Cerebellar cortex (tissue), 1 donor: ENCODE results near the gene LRRC4C.

Experiments used
- DNase-seq: peaks from one replicate; pipeline ENCODE4 v3.0.0-alpha.2; 2015; ENCODE audit warnings: low spot score

The LRRC4C gene

DNA sequence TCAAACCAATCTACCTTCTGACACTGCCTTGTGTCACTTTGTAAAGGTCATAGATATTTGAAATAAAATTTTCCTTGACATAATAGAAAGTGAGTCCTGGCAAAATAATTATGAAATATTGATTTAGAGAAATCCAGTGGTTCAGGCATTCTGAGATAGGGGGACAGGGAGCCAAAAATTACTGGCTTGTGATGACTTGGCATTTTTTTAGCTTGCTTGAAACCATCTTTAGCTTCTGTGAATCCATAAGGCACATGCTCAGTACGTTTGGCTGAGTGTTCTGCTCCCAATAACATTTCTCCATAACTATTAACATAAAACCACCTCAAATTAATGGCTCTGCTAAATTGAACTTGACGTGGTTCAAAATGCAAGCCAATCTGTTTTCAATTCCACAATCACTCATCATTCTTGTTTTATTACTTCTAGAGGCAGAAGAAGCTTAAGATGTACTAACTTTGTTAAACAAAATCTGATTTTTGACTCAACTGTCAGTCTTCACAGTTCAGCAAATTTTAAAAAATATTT is 209.0 kb downstream of the LRRC4C start:
- DNase-seq, result no peak

DNA sequence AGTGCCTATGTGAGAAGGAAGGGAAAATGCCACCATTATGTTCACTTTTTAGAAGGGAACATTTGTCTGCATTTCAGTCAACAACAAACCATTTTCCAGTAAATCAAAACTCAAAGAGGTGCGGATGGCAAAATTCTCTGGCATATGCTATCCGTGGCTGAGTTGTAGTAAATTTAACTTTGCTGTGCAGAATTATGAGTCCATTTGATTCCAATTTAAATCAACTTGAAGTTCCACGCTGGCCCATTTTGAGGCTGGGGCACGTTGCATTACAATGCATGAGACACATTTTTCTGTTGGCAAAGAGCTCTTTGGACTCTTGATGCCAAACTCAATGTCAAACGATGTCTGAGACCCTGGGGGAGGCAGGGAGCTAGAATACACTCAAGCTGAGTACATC is 211.8 kb downstream of the LRRC4C start:
- DNase-seq, result no peak

DNA sequence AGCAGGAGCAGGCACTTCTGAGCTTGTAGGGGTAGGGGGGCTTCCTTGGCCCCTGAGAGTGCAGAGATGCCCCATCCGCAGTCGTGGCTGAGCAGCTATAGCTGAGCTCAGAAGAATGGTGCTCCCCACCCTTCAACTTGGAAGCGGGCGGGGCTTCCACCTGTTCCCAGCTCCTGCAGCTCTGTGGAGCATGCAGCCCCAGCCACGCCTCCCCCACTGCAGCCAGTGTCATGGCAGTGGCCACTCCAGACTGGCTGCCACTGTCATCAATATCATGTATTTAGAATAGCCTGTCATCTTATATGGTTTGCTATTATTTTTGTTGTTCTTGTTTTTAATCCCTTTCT is 213.1 kb downstream of the LRRC4C start:
- no peak for DNase-seq

DNA sequence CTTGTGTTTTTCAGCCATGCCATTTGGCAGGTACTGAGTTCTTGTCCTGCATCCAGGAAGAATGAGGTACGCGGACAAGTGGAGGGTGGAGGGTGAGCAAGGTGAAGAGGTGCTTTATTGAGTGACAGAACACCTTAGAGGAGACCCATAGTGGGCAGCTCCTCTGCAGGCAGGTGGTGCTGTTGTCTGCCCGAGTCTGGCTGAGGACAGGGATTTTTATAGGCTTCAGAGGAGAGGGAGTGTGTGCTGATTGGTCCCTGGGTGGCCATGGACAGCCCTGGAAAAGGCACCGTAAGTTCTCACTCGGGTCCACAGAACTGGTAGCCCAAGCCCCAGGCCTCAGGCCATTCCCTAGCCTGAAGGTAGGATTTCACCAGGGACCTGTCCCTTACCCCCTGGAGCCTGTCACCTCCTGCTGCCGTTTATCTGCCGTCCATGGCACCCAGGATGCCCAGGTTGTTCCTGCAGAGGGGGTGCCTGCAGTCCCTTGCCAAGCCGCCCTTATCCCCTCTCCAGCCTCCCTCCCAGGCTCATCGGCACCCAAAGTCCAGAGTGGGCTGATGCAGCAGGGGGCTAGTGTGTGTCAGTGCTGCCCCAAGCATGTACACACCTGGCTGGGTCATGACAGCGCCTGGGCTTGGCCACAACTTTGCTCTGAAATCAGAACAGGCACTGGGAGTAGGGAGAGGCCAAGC is 213.6 kb downstream of the LRRC4C start:
- no peak for DNase-seq

DNA sequence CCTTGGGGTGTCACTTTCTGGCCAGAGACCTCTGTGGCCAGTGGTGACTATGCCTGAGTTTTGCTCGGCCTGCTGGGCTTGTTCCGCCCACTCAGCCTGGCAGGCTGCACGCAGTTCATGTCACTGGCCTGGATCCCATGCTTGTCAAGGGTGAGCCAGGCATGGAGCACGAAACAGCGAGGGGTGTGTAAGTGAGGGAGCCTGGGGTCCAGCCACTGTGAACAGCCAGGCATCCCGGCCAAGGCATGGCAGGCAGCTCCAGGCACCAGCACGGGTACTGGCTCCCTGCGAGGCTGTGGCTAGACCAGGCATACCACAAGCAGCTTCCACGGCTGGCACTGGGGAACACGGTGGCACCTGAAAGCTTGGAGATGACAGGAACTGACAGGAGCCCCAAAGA is 214.3 kb downstream of the LRRC4C start:
- peak; percentile 31 for DNase-seq

DNA sequence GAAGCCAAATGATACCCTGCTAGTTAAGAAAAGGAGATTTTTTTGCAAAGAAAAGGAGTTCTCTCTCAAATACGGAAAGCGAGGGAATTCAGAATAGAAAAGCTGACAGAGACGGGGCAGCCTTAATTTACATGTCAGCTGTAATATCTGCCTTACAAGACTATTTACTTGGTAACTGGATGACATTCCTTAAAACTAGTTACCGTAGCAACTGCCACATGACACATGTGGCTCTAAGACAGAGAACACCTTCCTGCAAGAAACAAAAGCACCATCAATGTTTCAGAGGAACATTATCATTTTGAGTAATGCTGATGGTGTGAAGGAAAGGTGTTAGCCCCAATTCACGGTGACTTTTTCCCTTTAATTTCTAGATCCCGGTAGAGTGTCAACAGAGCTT is 222.1 kb downstream of the LRRC4C start:
- no peak for DNase-seq

DNA sequence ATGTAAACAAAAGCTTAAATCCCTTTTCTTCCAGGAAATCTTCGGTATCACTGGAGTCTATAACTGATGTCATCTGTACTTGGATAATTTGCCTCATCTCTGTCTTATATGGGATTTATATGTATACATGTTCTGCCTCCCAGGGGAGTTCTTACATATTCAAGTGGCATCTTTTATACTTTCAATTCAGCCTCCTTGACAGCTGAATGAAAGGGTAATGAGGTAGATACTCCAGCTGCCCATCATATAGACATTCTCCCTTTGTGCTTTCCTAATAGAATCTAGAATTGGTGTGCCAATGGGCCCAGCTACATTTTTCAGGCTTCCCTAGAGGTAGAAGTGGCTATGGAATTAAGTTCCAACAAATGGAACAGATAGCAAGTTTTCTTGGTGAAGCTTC is 223.8 kb downstream of the LRRC4C start:
- DNase-seq, result no peak

DNA sequence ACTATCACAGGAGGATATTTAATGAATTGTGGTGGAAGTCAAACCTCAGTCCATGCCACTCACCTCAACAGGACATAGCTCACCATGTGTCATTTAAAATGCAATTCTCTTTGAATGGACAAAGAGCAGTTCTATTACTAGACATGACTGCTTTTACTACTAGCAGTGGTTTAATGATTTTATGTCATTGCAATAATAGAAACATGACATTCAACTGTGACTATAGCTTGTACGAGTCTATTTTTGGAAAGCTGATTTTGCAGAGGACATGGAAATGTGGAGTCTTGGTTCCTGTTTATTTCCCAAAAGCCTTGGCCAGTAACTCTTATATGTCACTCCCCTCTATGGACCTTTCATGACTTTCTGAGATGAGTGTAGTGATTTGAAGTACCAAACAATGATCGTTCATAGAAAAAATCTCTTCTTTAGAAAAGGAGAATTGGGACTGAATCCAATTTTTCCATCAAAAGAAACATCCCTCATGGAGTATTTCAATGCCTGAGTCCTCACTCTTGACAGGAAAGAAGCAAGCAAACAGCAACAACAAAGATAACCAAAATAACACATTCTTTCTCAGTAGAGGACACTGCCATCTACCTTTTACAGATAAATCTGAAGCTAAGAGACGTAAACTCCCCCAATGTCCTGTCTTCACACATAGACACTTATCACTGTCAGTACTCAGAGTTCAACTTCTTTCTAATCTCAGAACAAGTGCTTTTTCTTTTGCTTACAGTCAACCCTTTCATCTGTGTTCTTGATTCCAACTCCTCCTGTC is 233.4 kb downstream of the LRRC4C start:
- DNase-seq, result no peak

DNA sequence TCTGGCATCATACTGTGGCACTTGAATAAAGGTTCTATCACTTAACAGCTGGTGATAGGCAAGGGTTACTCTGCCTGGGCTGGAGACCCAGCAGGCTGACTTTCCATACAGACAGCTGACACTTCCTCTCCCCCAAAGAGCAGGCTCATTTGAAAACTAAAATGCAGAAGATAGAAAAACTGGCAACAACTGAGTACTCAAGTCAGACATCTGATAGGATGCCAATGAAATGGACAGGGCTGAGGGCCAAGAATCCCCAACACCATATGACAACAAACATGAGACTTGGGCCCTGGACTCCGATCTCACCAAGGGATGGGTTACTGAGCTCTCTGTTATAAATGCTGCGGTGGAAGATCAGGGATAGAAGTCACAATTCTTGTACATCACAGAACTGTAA is 237.2 kb downstream of the LRRC4C start:
- peak; percentile 33 for DNase-seq

DNA sequence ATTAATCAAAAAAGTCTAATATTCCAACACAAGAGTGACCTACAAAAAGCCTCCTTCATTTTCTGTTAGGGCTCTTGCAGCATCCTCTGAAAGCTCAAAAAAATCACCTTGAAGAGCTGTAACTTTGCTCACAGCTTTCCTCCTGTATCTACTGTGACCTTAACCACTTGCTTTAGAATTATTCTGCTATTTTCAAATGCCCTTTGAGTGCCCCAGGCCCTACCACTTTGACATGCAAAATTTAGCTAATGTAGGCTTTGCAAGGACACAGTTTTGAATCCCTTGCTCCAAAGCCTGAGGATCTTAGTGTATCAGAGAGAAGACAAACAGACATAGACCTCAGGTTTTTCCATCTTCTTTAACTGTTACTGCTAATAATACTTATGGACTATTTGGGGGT is 253.1 kb downstream of the LRRC4C start:
- DNase-seq, result no peak

DNA sequence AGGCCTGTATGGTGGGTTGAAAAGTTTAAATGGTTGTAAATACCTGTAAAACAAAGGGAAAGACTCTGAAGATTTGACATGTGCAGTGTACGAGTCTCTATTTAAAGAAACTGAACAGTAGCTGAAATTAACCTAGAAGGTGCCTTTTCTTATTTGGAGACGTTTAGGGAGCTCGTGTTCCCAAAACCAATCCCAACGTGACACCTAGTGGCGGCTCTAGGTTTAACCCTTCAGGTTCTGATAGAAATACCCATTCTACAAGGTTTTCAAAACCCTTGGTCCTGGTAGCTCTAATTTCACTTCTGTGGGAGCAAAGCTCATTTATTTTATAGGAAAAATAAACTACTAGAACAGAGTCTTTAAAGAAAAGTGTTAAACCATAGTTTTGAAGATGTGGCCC is 258.3 kb downstream of the LRRC4C start:
- DNase-seq, result peak; percentile 55

DNA sequence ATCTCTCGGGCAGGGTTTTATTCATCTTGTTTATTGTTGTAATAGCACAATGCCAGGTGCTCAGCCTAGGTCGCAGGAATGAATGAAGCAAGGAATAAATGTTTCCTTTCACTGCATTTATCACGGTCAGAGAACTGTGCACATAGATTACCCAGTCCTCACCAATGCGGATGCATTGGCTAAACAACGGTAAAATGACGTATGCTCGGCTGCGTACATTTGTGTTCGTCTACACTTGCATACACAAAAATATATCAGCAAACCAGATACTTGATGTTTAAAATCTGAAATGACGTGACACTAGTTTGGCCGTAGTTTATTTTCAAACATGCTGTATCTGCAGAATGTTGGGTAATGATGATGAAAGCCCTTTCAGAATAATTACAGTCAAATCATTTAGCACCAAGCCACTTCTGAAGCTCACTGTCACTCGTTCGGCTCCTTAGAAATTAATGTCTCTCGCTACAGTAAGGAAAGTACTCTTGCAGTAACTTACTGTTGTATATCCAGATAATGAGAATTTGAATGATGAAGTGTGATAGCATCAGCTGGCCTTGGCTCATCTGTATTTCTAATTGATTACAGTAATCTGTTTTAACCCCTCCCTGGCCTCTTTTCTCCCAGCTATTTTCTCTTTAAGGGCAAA is 268.9 kb downstream of the LRRC4C start:
- DNase-seq, result no peak

DNA sequence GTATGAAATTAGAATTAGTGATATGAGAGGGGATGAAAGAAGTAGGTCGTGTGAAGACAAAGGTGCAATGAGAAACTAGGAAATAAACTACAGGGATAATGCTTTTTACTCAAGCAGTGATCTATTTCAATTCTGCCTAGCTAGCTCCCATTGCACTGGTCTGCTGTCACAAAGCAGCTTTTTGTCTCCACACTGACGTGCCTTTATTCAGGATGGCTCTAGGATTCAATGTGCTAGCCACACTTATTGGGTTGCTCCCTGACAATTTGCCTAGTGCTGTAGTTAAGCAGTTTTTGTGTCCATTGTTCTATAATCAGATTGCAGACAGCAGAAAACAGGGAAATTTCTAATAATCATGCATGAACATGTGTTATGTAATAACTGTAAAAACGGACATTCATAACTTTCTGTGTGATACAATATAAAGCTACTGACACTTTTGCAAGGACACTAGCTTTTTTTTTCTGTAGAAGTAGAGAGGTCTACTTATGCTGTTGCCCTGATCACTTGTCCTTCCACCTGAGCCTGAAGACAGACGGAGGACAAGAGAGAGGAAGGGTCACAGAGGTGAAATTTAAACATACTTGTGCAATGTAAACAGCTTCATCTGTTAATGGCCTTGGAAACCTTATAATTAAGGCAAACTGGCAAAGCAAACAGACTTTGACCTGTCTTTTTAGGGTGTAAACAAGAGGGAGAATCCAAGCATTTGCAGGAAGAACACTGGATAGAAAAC is 269.6 kb downstream of the LRRC4C start:
- DNase-seq, result no peak

DNA sequence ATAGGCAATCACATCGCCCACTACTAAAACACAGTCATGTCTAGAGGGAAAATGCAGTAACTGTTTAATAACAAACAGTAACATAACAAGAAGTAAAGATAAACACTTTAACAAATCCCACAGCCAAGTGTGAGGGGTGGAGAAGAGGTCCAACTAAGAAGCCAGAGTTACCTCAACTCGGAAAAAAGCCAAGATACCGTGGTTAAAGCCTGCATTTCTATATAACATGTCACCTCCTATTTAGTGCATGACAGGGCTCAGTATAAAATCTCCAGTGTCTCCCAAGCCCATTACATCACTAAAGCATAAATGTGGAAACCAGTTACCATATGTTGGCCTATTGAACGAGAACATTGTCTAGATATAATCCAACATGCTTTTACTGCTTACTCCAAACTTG is 281.7 kb downstream of the LRRC4C start:
- DNase-seq, result no peak

DNA sequence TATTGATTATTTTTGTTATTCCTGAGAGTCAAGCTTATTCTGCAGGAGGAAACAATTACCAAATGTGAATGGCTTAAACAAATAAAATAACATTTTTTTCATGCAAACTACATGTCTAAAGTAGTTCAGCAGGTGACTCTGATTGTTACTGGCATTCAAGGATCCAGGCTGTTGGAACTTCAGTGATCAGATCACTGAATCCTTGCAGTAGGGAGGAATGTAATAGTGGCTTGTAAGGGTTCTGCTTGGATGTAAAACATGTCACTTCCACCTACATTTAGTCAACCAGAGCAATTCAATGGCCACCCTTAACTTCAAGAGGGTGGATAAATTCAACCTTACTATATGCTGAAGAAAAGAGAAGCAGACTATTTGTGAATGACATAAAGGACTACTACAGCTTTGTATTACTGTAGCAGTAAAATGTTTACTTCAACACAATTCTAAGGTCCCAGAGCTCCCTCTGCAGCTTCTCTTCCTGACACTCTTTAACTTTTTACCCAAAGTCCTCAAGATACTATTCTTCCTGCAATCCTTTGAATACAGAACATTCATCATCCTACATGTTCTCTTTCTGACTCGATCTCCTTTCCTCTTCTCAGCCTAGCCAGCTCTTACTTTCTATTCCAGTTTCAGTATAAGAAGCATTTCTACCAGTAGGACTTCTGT is 284.0 kb downstream of the LRRC4C start:
- no peak for DNase-seq

DNA sequence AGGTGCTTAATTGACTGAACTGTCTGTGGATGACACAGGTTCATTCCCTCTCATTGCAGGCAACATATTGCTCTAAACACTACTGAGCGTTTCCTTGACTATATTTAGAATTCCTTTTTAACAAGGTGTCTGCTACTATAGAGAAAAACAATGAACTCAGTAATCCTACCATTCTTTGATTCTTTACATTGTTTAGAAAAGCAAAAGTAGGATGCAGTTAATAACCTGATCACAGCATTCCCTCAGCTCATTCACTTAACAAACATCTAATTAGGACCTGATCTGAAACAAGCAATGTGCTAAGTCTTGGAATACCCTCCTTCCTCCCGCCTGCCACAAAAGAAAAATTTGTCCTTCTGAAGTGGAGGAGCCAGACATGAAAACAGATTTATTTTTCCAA is 313.1 kb downstream of the LRRC4C start:
- DNase-seq, result no peak

DNA sequence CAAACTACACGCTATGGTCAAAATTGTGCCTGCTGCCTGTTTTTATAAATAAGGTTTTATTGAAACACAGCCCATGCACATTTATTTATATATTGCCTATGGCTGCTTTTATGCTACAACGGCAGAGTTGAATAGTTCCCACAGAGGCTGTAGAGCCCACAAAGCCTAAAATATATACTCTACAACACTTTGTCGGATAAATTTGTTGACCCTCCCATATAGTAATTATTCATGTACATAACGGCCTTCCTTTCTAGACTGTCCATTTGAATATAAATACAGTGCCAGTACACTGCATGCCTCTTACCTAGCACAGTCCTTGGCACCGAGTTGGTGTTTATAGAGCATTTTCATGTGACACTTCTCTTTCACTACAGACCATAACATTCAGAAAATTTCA is 314.0 kb downstream of the LRRC4C start:
- DNase-seq, result no peak

DNA sequence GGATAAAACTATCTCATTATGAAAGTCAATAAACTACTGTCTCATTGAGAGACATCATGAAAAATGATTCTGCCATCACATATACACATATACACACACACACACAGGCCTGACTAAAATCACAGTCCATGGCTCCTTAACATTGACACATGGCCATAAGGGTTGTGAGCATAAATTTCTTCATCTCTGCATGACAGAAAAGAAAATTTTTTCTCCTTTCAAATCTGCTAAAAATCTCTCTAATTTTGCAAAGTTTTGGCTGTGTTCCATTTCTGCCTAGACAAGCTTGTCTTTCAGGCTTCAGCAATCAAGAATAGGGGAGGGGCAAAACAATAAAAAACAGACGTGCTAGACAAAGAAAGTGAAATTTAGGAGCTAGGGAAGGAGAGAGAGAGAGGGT is 324.5 kb downstream of the LRRC4C start:
- DNase-seq, result no peak

DNA sequence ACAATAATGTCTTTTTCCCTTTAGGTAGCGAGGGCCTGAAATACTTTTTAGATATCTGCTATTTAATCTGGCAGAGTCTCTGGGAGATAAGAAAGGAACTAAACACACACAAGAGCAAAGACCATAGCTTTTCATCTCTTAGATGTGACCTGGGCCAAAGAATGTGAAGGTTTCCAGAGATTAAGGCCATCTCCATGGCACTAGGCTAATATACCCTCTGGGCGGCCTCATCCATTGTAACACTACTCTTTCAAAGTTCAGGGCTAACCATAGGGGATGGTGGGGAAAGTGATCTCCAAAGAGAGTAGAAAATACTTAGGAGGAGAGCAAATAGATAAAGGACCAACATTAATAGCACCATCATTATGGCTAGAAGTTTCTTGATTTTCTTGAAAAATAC is 326.4 kb downstream of the LRRC4C start:
- DNase-seq, result no peak

DNA sequence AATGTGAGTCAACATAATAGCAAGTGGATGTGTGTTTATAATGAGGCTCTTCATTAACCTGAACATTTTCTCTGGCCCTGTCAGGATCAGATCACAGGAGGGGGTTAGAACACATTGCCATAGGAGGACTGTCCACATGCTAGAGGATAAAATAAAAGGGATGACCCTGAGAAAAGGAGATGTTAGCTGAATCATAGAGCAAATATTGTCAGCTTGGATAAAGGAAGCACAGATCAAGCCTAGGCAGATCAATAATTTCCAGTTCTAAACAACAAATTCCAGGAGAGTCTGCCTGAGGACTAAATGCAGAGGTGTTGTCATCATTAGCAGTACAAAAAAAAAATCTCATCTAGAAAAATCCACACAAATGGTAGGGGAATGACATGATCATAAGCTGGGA is 337.9 kb downstream of the LRRC4C start:
- no peak for DNase-seq

DNA sequence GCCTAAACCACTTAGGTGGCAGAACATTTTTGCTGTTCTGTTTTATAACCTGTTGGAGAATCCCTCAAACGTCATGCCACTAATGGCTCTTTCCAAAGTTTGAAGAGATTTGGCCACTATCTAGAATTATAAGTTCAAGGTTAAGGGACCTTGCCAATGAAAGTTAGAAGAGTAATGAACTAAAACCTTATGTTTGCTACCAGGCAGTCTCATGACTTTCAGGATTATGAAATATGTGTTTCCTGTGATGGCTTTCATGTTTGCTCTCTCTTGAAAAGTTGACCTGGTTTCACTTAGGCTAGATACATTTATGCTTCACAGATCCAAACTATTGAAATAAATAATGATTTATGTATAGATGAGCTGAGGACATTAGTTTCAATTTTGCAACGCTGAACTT is 340.0 kb downstream of the LRRC4C start:
- no peak for DNase-seq

DNA sequence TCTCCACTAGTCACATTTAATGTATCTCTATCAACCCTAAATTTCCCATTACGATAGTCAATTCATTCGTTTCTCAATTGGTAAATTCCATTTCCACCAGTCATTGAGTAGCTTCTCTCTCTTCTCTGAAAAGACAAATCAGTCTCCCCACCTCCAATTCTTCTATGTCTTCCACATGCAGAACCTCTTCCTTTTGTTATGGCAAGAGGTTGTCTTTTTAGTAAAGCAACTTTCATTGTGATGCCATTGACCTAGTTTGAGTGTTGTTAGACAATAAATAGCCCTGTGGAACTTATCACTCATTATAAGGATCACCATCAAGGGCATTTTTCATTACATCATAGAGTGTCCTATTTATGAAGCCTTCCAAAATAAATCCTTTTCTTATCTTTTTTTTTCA is 340.9 kb downstream of the LRRC4C start:
- DNase-seq, result no peak
